Lung (tissue), 12 donors: ENCODE data around the gene ZCCHC24. TPM values are rescaled to one million over a fixed set of nuclear protein-coding genes. Genes with fewer than 3 reads are reported as not detected.

Experiments
- ATAC-seq: fragments of 200-7000 bp; cut with Tn5 transposase; one replicate; pipeline ENCODE4 v1.9.1; 2020; ENCODE audit warnings: moderate number of reproducible peaks; ENCODE audit not compliant: insufficient read depth, low FRiP score
- DNase-seq, 3 donors: peaks; one replicate each; pipeline ENCODE4 v3.0.0-alpha.2; 2013 to 2017
- H3K27ac ChIP-seq, 2 donors: one replicate each; pipeline ENCODE4 v1.5.1; 2013; ENCODE audit warnings: mild to moderate bottlenecking in 2 of 2, moderate library complexity in 2 of 2, control low read depth in 1 of 2, inconsistent platforms in 1 of 2, low read depth in 1 of 2, low read length in 1 of 2
- H3K27me3 ChIP-seq, 3 donors: one replicate each; pipeline ENCODE4 v1.5.1; 2013; ENCODE audit warnings: low read length in 2 of 3; ENCODE audit not compliant: control insufficient read depth in 3 of 3, insufficient read depth in 3 of 3
- H3K36me3 ChIP-seq, 4 donors: one replicate each; pipeline ENCODE4 v1.5.1; 2013; ENCODE audit warnings: low read length in 4 of 4, mild to moderate bottlenecking in 1 of 4, moderate library complexity in 1 of 4; ENCODE audit not compliant: control insufficient read depth in 4 of 4, insufficient read depth in 4 of 4
- H3K4me1 ChIP-seq, 5 donors: one replicate each; pipeline ENCODE4 v1.5.1; 2013; ENCODE audit warnings: low read length in 5 of 5, mild to moderate bottlenecking in 2 of 5, moderate library complexity in 1 of 5; ENCODE audit not compliant: control insufficient read depth in 5 of 5, insufficient read depth in 5 of 5
- H3K4me3 ChIP-seq: one replicate; pipeline ENCODE4 v1.5.1; 2013; ENCODE audit warnings: mild to moderate bottlenecking, control low read depth, moderate library complexity
- H3K9ac ChIP-seq, 2 donors: one replicate each; pipeline ENCODE4 v1.5.1; 2013; ENCODE audit warnings: low read length in 2 of 2, control low read depth in 1 of 2; ENCODE audit not compliant: insufficient read depth in 1 of 2
- H3K9me3 ChIP-seq, 4 donors: one replicate each; pipeline ENCODE4 v1.5.1; 2013; ENCODE audit warnings: low read length in 3 of 4, mild to moderate bottlenecking in 1 of 4, moderate library complexity in 1 of 4; ENCODE audit not compliant: control insufficient read depth in 4 of 4, insufficient read depth in 3 of 4
- CTCF ChIP-seq: IDR thresholded peaks from 2 replicates; pipeline ENCODE4 v1.5.1; 2012; ENCODE audit warnings: mild to moderate bottlenecking; ENCODE audit errors: control extremely low read depth, extremely low read depth
- WGBS, 2 donors: extraction: QIAGEN DNeasy Blood & Tissue Kit; methylation state at CpG; one replicate each; pipeline ENCODE4 v1.1.7; 2013; 5-methylcytosine and 5-hydroxymethylcytosine counted together
- polyA plus RNA-seq, 2 donors: library from polyadenylated mRNA; stranded (reverse); fragments of 200-250 nt; gene quantifications; one replicate each; pipeline ENCODE4 v1.2.1, GENCODE V29; 2013
- total RNA-seq, 2 donors: library from RNA; depleted of rRNA in 1 of 2; stranded (reverse); fragments of >200 nt in 1 of 2; gene quantifications; one replicate each; pipeline ENCODE4 v1.2.1, GENCODE V29; 2014 to 2021
- donor health status: control.
- donor health status: control.
- donor health status: Bipolar disorder and iron deficiency.
- donor health status: healthy.
- donor health status: DM: yes; HTN: yes; CAD: no.

ZCCHC24 gene
- total and polyA plus RNA-seq, 4 donors, result 10.4 to 33.5 (median 13.5) TPM

DNA sequence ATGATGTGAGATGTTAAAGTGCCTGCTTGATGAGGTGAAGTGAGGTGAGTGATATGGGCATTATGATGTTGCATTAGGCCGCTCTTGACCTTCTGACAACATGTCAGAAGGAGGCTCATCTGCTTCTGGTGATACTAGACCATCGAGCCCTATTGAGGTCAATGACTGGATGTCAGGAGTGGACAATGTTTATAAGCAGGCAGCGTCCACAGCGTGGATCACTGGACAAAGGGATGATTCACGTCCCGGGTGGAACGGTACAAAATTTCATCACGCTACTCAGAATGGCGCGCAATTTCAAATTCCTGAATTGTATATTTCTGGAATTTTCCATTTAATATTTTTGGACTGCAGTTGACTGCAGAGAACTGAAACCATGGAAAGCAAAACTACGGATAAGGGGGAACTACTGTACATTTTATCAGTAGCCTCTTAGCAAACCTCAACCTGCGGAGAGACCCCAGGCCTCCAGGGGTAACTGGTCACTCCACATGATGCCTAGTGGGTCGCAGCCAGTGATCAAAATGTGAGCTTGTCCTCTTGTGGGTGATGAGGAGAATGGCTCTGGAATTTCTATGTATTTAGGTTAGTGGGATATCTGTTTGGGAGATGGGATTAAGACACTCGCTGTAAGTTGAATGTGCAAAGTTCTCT, 5.7 kb upstream of the ZCCHC24 start:
- ATAC-seq (no peak), DNase-seq (no peak)
- Histone ChIP-seq H3K4me1 (peaks cover 0 to 40% (median 11%) of the 10 kb centered on the region in 5 donors), H3K4me3 (no peak overlapping the region), H3K36me3 (no peaks in the 10 kb centered on the region), H3K9me3 (no peaks in the 10 kb centered on the region), H3K27me3 (no peaks in the 10 kb centered on the region), H3K9ac (no peak overlapping the region), H3K27ac (no peak overlapping the region)
- 96% methylated on average over 14 of the region's 14 CpGs for WGBS, 2 donors
- TF ChIP-seq CTCF, result no peak

GRCh38 chr10:79449181-79450146, 4.0 kb upstream of the ZCCHC24 start:
- Histone ChIP-seq H3K27ac (peak overlapping the region in 1 of 2 donors; percentile 33), H3K36me3 (no peaks in the 10 kb centered on the region), H3K27me3 (no peaks in the 10 kb centered on the region), H3K9ac (no peak overlapping the region), H3K9me3 (no peaks in the 10 kb centered on the region), H3K4me1 (peaks cover 0 to 37% (median 12%) of the 10 kb centered on the region in 5 donors), H3K4me3 (no peak overlapping the region)
- peak; percentile 36 to 44 (median 38) for DNase-seq
- ATAC-seq, result no peak
- no peak for TF ChIP-seq CTCF
- WGBS, 2 donors, result 80 to 91% methylated on average over 5 of the region's 5 CpGs

DNA sequence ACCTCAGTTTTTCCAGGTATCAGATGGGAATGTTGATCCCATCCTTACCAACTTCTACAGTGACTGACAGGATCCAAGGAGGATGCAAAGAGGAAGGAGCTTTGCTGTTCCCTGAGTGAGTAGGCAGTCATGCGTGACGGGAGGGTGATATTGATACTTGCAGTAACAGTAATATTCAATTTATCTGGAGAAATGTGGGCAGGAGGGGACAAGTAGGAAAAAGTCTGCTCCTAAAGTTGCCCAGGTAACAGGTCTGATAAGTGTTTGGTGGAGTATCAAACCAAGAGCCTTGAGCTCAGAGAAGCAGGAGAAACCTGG, 3.3 kb upstream of the ZCCHC24 start:
- DNase-seq (no peak), ATAC-seq (no peak)
- Histone ChIP-seq H3K4me1 (peaks cover 1 to 38% (median 13%) of the 10 kb centered on the region in 5 donors), H3K27me3 (no peaks in the 10 kb centered on the region), H3K9ac (no peak overlapping the region), H3K9me3 (no peaks in the 10 kb centered on the region), H3K27ac (no peak overlapping the region), H3K4me3 (no peak overlapping the region), H3K36me3 (no peaks in the 10 kb centered on the region)
- WGBS, 2 donors, result 89 to 92% methylated on average over 2 of the region's 2 CpGs
- no peak for TF ChIP-seq CTCF
